Fibroblast of skin of left quadriceps (primary cell): ENCODE data around the gene ZNF239.
"Not testable (repeated sequence)": the region's sequence is repeated elsewhere in the genome, so short reads cannot be mapped to it uniquely, and the experiment has no call there.

Experiments
- DNase-seq, 2 experiments: peaks; one replicate each; pipeline ENCODE4 v3.0.0-alpha.2; 2013; ENCODE audit warnings: low read depth in 2 of 2

The ZNF239 gene

GRCh38 chr10:43576580-43576979, 2.2 kb upstream of the ZNF239 start:
- no peak for DNase-seq

- no peak for DNase-seq
These were observed 1.6 kb upstream of the ZNF239 start for GRCh38 chr10:43576062-43576461.

- DNase-seq: no peak
These were observed 490 bp upstream of the ZNF239 start for GRCh38 chr10:43574906-43575305.

- no peak for DNase-seq
These were observed 991 bp downstream of the ZNF239 start for GRCh38 chr10:43573250-43574000.

GRCh38 chr10:43570971-43571370, 3.4 kb downstream of the ZNF239 start:
- DNase-seq: no peak

GRCh38 chr10:43569681-43570080, 4.7 kb downstream of the ZNF239 start:
- no peak for DNase-seq

- no peak for DNase-seq
These were observed 17.2 kb downstream of the ZNF239 start for GRCh38 chr10:43557214-43557613.

GRCh38 chr10:43543746-43544145, 30.7 kb downstream of the ZNF239 start:
- DNase-seq: not testable (repeated sequence)

- DNase-seq: no peak
These were observed 49.8 kb downstream of the ZNF239 start for GRCh38 chr10:43524434-43525247.
